Panc1 (cell line): ENCODE data around the gene TM4SF4.

Experiments
- POLR2AphosphoS5 ChIP-seq: IDR thresholded peaks from 2 replicates; pipeline ENCODE4 v1.6.1; 2012; ENCODE audit warnings: mild to moderate bottlenecking, low read depth, low read length, moderate library complexity
- SIN3A ChIP-seq: IDR thresholded peaks from 2 replicates; pipeline ENCODE4 v1.6.1; 2012; ENCODE audit warnings: low read depth, mild to moderate bottlenecking, low read length, moderate library complexity, borderline replicate concordance; ENCODE audit not compliant: insufficient read depth
- TF ChIP-seq, protein P1 (sequence below): fragments of 450-650 bp; IDR thresholded peaks from 2 replicates; pipeline ENCODE4 v1.5.1; 2017; ENCODE audit warnings: mild to moderate bottlenecking

DNA sequence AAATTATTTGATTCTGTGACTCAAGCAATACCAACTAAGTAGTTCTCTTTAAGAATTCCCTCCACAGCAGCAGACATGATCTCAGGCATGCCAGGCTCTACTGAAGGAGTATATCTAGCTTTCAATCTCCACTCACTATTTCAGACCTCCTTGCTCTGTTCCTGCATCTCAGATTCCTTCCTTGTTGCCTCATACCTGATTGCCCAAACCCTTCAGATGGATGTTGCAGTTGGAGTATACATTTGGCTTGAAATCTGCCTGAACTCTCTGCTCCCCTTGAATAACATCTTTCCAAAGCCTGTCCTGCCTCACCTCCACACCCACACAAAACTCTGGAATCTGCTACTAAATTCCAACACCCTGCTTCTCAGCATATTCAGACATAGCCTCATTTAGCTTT is 19.8 kb upstream of the TM4SF4 start:
- TF ChIP-seq, protein P1, sequence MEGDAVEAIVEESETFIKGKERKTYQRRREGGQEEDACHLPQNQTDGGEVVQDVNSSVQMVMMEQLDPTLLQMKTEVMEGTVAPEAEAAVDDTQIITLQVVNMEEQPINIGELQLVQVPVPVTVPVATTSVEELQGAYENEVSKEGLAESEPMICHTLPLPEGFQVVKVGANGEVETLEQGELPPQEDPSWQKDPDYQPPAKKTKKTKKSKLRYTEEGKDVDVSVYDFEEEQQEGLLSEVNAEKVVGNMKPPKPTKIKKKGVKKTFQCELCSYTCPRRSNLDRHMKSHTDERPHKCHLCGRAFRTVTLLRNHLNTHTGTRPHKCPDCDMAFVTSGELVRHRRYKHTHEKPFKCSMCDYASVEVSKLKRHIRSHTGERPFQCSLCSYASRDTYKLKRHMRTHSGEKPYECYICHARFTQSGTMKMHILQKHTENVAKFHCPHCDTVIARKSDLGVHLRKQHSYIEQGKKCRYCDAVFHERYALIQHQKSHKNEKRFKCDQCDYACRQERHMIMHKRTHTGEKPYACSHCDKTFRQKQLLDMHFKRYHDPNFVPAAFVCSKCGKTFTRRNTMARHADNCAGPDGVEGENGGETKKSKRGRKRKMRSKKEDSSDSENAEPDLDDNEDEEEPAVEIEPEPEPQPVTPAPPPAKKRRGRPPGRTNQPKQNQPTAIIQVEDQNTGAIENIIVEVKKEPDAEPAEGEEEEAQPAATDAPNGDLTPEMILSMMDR = no peak
- TF ChIP-seq SIN3A (no peak), POLR2AphosphoS5 (no peak)
